Heart left ventricle (tissue), 16 donors: Measurements from ENCODE around the gene MRPS24. TPM values are rescaled to one million over a fixed set of nuclear protein-coding genes. Genes with fewer than 3 reads are reported as not detected.

Source experiments
- ATAC-seq, 4 donors: fragments of 200-7000 bp; cut with Tn5 transposase; one replicate each; pipeline ENCODE4 v1.9.1; 2020 to 2022; ENCODE audit warnings: moderate library complexity in 4 of 4, mild to moderate bottlenecking in 3 of 4, moderate number of reproducible peaks in 1 of 4
- DNase-seq, 5 donors: peaks; one replicate each; pipeline ENCODE4 v3.0.0-alpha.2; 2020
- H3K27ac ChIP-seq, 12 donors: fragments of 200-600 bp; sonication (generic) in 4 of 12; one replicate each; pipeline versions ENCODE4 v1.5.0 to v1.8.0; 2016 to 2022; ENCODE audit warnings: mild to moderate bottlenecking in 2 of 12
- H3K27me3 ChIP-seq, 9 donors: fragments of 200-600 bp; sonication (generic) in 2 of 9; one replicate each; pipeline versions ENCODE4 v1.5.1 to v1.8.0; 2016 to 2022; ENCODE audit warnings: mild to moderate bottlenecking in 3 of 9
- H3K36me3 ChIP-seq, 9 donors: fragments of 200-600 bp; sonication (generic) in 2 of 9; one replicate each; pipeline versions ENCODE4 v1.5.0 to v1.8.0; 2018 to 2022; ENCODE audit warnings: mild to moderate bottlenecking in 2 of 9
- H3K4me1 ChIP-seq, 12 donors: fragments of 200-600 bp; sonication (generic) in 4 of 12; one replicate each; pipeline versions ENCODE4 v1.5.0 to v1.8.0; 2016 to 2022; ENCODE audit warnings: mild to moderate bottlenecking in 3 of 12
- H3K4me3 ChIP-seq, 12 donors: fragments of 200-600 bp; sonication (generic) in 4 of 12; one replicate each; pipeline versions ENCODE4 v1.5.0 to v1.8.0; 2017 to 2022; ENCODE audit warnings: mild to moderate bottlenecking in 9 of 12, moderate library complexity in 4 of 12
- H3K9me3 ChIP-seq, 12 donors: fragments of 200-600 bp; sonication (generic) in 4 of 12; one replicate each; pipeline versions ENCODE4 v1.5.0 to v1.8.0; 2016 to 2022; ENCODE audit warnings: mild to moderate bottlenecking in 1 of 12
- POLR2A ChIP-seq, 2 donors: fragments of 450-650 bp; IDR thresholded peaks; one replicate each; pipeline ENCODE4 v1.6.1; 2017; ENCODE audit warnings: antibody characterized with exemption in 2 of 2, mild to moderate bottlenecking in 2 of 2, moderate library complexity in 2 of 2
- WGBS, 4 donors: extraction: QIAGEN DNeasy Blood & Tissue Kit in 2 of 4; methylation state at CpG; one replicate each; pipeline versions ENCODE4 v1.1.5 to v1.1.7; 2013 to 2018; 5-methylcytosine and 5-hydroxymethylcytosine counted together
- intact Hi-C, 10 donors: fragments of 100-400 bp; cut with DNase I; formaldehyde crosslinking; loops; one replicate each; pipeline versions ENCODE4 v1.11.1 to v1.14.2; 2022
- polyA plus RNA-seq, 2 donors: library from polyadenylated mRNA; stranded (reverse); fragments of 200-250 nt; gene quantifications; one replicate each; pipeline ENCODE4 v1.2.3, GENCODE V29; 2013
- total RNA-seq, 9 donors: library from RNA; depleted of rRNA in 2 of 9; stranded (reverse); fragments of >200 nt in 2 of 9; fragmentation: NEBNext Ultra II Directional in 3 of 9; extraction: Animal tissue kit (Norgen Biotek cat#: 25700) in 3 of 9; gene quantifications; one replicate each; pipeline versions ENCODE4 v1.1.0 to v1.2.4, GENCODE V29; 2016 to 2023
- TF ChIP-seq, protein P1 (sequence below), 12 donors: fragments of 200-600 bp; sonication (generic) in 4 of 12; IDR thresholded peaks; one replicate each; pipeline versions ENCODE4 v1.5.0 to v1.8.0; 2018 to 2022; ENCODE audit warnings: antibody characterized with exemption in 12 of 12, mild to moderate bottlenecking in 5 of 12
- donor health status: ischemic (EF 13 %, LVEDD 7.1; RV severe dilation, severe dysfunction).
- donor health status: healthy with polysubstance abuse.
- donor health status: DM: no; HTN: yes; CAD: no.
- donor health status: DM: no; HTN: no; CAD: no.
- donor health status: ischemic (EF 25% LVEDD 6.9; RV normal size, moderate dysfunction).
- donor health status: ischemic (EF 25% LVEDD 5.7; RV mildly dilated, moderate dysfunction).
- donor health status: healthy.
- donor health status: DM: yes; HTN: yes; CAD: no.
- donor health status: ischemic (EF 35%, LVEDD 5.7; RV mildly dilated, moderate dysfunction).
- donor health status: nonischemic (EF 11% LVEDD 7.7; RV severe dilation, severe dysfunction).
- donor health status: DM: yes; HTN: yes; CAD: no.
- donor health status: PGD.
- donor health status: ischemic (EF 29% LVEDD 5.4; RV normal size, mild dysfunction).
- donor health status: nonischemic (EF 23%, LVEDD 6.1; RV moderate dilation, normal function).

Gene MRPS24
- total and polyA plus RNA-seq, 11 donors: 118 to 284 (median 159) TPM

DNA sequence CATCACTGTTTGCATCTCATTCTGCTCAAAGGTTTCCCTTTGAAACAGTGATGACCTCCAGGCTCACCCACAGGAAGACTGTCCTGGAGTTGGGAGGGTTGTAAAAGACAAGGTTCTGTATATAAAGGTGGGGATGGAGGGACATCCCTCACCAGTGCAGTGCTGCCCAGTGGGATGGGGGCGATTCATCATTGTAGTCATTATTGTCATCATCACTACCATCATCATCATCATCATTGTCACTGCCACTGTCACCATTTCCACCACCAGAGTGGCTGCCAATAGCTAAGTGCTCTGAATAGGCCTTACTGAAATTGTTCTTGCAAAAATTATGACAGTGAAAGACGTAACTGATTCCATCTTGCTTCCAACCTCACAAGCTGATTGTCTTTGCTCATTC lies 24.7 kb downstream of the MRPS24 start:
- intact Hi-C loops: loop anchor here in 2 of 10 donors (5.0 to 10.0 kb wide), 2 partner anchors 262 to 280 kb away; partner anchors contain the start of gene STK17A (in 1 of the 2)
- ATAC-seq: no peak
- TF ChIP-seq, protein P1, sequence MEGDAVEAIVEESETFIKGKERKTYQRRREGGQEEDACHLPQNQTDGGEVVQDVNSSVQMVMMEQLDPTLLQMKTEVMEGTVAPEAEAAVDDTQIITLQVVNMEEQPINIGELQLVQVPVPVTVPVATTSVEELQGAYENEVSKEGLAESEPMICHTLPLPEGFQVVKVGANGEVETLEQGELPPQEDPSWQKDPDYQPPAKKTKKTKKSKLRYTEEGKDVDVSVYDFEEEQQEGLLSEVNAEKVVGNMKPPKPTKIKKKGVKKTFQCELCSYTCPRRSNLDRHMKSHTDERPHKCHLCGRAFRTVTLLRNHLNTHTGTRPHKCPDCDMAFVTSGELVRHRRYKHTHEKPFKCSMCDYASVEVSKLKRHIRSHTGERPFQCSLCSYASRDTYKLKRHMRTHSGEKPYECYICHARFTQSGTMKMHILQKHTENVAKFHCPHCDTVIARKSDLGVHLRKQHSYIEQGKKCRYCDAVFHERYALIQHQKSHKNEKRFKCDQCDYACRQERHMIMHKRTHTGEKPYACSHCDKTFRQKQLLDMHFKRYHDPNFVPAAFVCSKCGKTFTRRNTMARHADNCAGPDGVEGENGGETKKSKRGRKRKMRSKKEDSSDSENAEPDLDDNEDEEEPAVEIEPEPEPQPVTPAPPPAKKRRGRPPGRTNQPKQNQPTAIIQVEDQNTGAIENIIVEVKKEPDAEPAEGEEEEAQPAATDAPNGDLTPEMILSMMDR (IDR thresholded peaks at IDR 0.05): no peak
- no peak for TF ChIP-seq POLR2A (IDR thresholded peaks at IDR 0.05)
- Histone ChIP-seq H3K4me3 (no peak overlapping the region), H3K4me1 (no peaks in the 10 kb centered on the region), H3K36me3 (no peaks in the 10 kb centered on the region), H3K27ac (no peak overlapping the region), H3K9me3 (no peaks in the 10 kb centered on the region), H3K27me3 (peaks cover 0 to 13% (median 0%) of the 10 kb centered on the region in 9 donors)
- 71 to 86% (median 78%) methylated on average over 2 of the region's 2 CpGs for WGBS, 4 donors
- DNase-seq: no peak

DNA sequence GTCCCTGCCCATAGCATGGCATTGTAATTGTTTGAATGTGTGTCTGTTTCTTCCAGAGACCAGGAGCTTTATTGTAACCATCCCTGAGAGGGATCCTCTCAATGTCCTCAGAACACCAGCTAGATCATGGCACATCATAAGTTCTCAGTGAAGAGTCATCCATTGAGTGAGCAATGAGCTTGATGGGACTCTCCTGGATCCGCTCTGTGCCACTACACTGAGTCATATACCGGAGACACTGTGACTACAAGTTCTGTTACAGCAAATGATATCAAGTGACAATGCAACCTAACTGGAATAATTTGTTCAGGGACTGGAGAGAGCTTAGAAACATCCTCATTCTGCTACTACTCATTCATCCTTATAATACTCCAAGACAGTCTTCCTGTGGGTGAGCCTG lies 25.1 kb downstream of the MRPS24 start:
- intact Hi-C loops: loop anchor here in 2 of 10 donors (5.0 to 10.0 kb wide), 2 partner anchors 262 to 279 kb away; partner anchors contain the start of gene STK17A (in 1 of the 2)
- Histone ChIP-seq H3K27ac (no peak overlapping the region), H3K27me3 (peaks cover 0 to 13% (median 0%) of the 10 kb centered on the region in 9 donors), H3K36me3 (no peaks in the 10 kb centered on the region), H3K4me3 (no peak overlapping the region), H3K4me1 (peaks cover 0 to 3% (median 0%) of the 10 kb centered on the region in 12 donors), H3K9me3 (no peaks in the 10 kb centered on the region)
- WGBS, 4 donors: 96 to 100% (median 97%) methylated on average over 2 of the region's 2 CpGs
- TF ChIP-seq, protein P1 (IDR thresholded peaks at IDR 0.05): no peak
- no peak for TF ChIP-seq POLR2A (IDR thresholded peaks at IDR 0.05)
- DNase-seq (no peak), ATAC-seq (no peak)

DNA sequence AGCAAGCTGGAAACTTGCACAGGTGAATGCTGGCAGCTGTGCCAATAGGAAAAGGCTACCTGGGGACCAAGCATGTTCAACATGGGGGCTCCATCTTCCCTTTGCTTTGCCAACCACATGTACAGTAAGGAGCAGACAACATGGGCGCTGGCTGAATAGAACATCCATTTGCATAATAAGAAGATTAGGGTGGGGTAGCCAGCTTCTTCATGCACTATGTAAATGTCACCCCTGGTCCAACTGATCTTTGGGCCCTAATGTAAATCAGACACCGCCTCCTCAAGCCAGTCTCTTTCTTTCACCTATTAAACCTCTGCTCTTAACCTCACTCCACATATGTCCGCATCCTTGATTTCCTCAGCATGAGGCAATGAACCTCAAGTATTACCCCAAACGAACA lies 26.0 kb downstream of the MRPS24 start:
- Histone ChIP-seq H3K27me3 (peaks cover 0 to 13% (median 0%) of the 10 kb centered on the region in 9 donors), H3K4me3 (no peak overlapping the region), H3K4me1 (peaks cover 0 to 9% (median 0%) of the 10 kb centered on the region in 12 donors), H3K27ac (no peak overlapping the region), H3K9me3 (no peaks in the 10 kb centered on the region), H3K36me3 (no peaks in the 10 kb centered on the region)
- no peak for ATAC-seq
- TF ChIP-seq, protein P1 (IDR thresholded peaks at IDR 0.05): no peak
- TF ChIP-seq POLR2A (IDR thresholded peaks at IDR 0.05): no peak
- WGBS, 4 donors: 83 to 97% (median 92%) methylated on average over 4 of the region's 4 CpGs
- DNase-seq: no peak
- intact Hi-C loops: loop anchor here in 2 of 10 donors (5.0 to 10.0 kb wide), 2 partner anchors 261 to 278 kb away; partner anchors contain the start of gene STK17A (in 1 of the 2)

DNA sequence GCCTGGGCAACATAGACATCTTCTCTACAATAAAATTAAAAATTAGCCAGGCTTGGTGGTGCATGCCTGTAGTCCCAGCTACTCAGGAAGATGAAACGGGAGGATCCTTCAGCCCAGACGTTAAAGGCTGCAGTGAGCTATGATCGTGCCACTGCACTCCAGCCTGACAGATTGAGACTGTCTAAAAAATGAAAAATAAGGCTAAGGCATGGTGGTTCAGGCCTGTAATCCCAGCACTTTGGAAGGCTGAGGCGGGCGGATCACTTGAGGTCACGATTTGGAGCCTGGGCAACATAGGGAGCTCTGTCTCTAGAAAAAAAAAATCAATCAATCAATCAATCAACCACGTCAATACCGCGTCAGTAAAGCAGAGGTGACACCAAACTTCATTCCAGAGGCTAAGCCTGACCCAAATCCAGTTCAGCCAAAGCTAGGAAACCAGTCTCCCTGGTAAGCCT lies 31.1 kb downstream of the MRPS24 start:
- TF ChIP-seq, protein P1 (IDR thresholded peaks at IDR 0.05): no peak
- no peak for TF ChIP-seq POLR2A (IDR thresholded peaks at IDR 0.05)
- WGBS, 4 donors: 83 to 89% (median 87%) methylated on average over 9 of the region's 9 CpGs
- peak in 1 of 4 donors; percentile 22 for ATAC-seq
- Histone ChIP-seq H3K4me1 (peaks cover 0 to 21% (median 0%) of the 10 kb centered on the region in 12 donors), H3K4me3 (peak overlapping the region in 4 of 12 donors; percentile 30 to 48 (median 36)), H3K27me3 (peaks cover 0 to 9% (median 0%) of the 10 kb centered on the region in 9 donors), H3K36me3 (no peaks in the 10 kb centered on the region), H3K9me3 (no peaks in the 10 kb centered on the region), H3K27ac (no peak overlapping the region)
- no peak for DNase-seq
- intact Hi-C loops: loop anchor here (2.0 to 10.0 kb wide), 11 partner anchors 111 to 903 kb away; partner anchors contain the start of genes STK17A (in 9 of the 10), COA1 (in 8 of the 10), MRPL32 (in 1 of the 10) and PSMA2 (in 1 of the 10)
